ENCODE data around the gene PCDHGC5.

Gene PCDHGC5

DNA sequence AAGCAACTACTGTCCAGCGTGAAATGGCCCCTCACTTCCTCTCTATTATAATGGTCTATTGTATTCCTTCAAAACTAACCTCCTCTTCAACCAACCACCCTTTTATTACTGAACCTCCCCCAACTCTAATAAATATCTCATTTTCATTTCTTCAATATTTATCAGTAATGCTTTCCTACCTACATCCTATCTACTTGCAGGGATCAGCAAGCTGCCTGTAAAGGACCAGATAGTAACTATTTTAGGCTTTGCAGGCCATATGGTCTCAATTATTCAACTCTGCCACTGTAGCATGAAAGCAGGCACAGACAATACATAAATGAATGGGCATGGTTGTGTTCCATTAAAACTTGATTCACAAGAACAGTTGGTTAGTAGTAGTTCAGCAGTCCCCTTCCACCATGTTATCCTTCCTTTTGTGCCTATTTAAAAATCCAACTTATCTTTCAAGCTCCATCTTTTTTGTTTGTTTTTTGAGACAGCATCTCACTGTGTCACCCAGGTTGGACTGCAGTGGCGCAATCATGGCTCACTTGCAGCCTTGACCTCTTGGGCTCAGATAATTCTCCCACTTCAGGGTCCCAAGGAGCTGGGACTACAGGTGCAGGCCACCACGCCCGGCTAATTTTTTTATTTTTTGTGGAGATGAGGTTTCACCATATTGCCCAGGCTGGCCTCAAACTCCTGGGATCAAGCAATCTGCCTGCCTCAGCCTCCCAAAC is 45.8 kb downstream of the PCDHGC5 start:
- no peak for DNase-seq
